ENCODE results near the gene NUDT14. TPM values are rescaled to one million over a fixed set of nuclear protein-coding genes. Genes with fewer than 3 reads are reported as not detected.

The NUDT14 gene
- total and polyA plus RNA-seq, 12 donors = 15.1 to 33.9 (median 29.6) TPM

GRCh38 chr14:105160776-105161175, 20.3 kb downstream of the NUDT14 start:
- Histone ChIP-seq H3K4me1 (peaks cover 0 to 46% (median 15%) of the 10 kb centered on the region in 9 donors), H3K4me3 (no peak overlapping the region), H3K36me3 (peaks cover 0 to 1% (median 0%) of the 10 kb centered on the region in 9 donors), H3K27me3 (no peaks in the 10 kb centered on the region), H3K27ac (no peak overlapping the region), H3K9me3 (no peaks in the 10 kb centered on the region)
- 83 to 91% methylated on average over 12 of the region's 12 CpGs for WGBS, 2 donors
- no peak for DNase-seq
- TF ChIP-seq, protein P1, sequence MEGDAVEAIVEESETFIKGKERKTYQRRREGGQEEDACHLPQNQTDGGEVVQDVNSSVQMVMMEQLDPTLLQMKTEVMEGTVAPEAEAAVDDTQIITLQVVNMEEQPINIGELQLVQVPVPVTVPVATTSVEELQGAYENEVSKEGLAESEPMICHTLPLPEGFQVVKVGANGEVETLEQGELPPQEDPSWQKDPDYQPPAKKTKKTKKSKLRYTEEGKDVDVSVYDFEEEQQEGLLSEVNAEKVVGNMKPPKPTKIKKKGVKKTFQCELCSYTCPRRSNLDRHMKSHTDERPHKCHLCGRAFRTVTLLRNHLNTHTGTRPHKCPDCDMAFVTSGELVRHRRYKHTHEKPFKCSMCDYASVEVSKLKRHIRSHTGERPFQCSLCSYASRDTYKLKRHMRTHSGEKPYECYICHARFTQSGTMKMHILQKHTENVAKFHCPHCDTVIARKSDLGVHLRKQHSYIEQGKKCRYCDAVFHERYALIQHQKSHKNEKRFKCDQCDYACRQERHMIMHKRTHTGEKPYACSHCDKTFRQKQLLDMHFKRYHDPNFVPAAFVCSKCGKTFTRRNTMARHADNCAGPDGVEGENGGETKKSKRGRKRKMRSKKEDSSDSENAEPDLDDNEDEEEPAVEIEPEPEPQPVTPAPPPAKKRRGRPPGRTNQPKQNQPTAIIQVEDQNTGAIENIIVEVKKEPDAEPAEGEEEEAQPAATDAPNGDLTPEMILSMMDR (IDR thresholded peaks at IDR 0.05) = no peak
- ATAC-seq = no peak
- intact Hi-C loops (cut with DNase I) = loop anchor here in 2 of 10 donors (5.0 to 10.0 kb wide), 2 partner anchors 66 to 68 kb away; no protein-coding TSS in a partner anchor

- no peaks in the 10 kb centered on the region for H3K9me3 ChIP-seq
- DNase-seq (no peak), ATAC-seq (no peak)
- peaks cover 0 to 9% (median 0%) of the 10 kb centered on the region in 9 donors for H3K36me3 ChIP-seq
- TF ChIP-seq, protein P1 (IDR thresholded peaks at IDR 0.05) = no peak
- no peaks in the 10 kb centered on the region for H3K27me3 ChIP-seq
- no peak overlapping the region for H3K4me3 ChIP-seq
- no peak overlapping the region for H3K27ac ChIP-seq
- peaks cover 0 to 42% (median 10%) of the 10 kb centered on the region in 9 donors for H3K4me1 ChIP-seq
- 88 to 90% methylated on average over 14 of the region's 14 CpGs for WGBS, 2 donors
- intact Hi-C loops (cut with DNase I) = no loop called here
These were observed 21.8 kb downstream of the NUDT14 start for GRCh38 chr14:105159344-105159743.

- WGBS, 2 donors = 77 to 84% methylated on average over 12 of the region's 12 CpGs
These were observed 22.3 kb downstream of the NUDT14 start for GRCh38 chr14:105158794-105159193.

GRCh38 chr14:105157872-105158271, 23.2 kb downstream of the NUDT14 start:
- intact Hi-C loops (cut with DNase I) = no loop called here
- WGBS, 2 donors = 92 to 93% methylated on average over 15 of the region's 15 CpGs
- Histone ChIP-seq H3K36me3 (peaks cover 0 to 9% (median 0%) of the 10 kb centered on the region in 9 donors), H3K9me3 (no peaks in the 10 kb centered on the region), H3K4me3 (no peak overlapping the region), H3K27me3 (no peaks in the 10 kb centered on the region), H3K27ac (no peak overlapping the region), H3K4me1 (peaks cover 0 to 43% (median 22%) of the 10 kb centered on the region in 9 donors)
- DNase-seq = no peak
- ATAC-seq = no peak
- TF ChIP-seq, protein P1 (IDR thresholded peaks at IDR 0.05) = no peak

More at GRCh38 chr14:105158794-105159193, 22.3 kb downstream of the NUDT14 start:
- ATAC-seq (no peak), DNase-seq (no peak)
- intact Hi-C loops (cut with DNase I) = no loop called here
- Histone ChIP-seq H3K9me3 (no peaks in the 10 kb centered on the region), H3K27me3 (no peaks in the 10 kb centered on the region), H3K4me1 (peaks cover 0 to 42% (median 16%) of the 10 kb centered on the region in 9 donors), H3K4me3 (no peak overlapping the region), H3K27ac (no peak overlapping the region), H3K36me3 (peaks cover 0 to 9% (median 0%) of the 10 kb centered on the region in 9 donors)
- TF ChIP-seq, protein P1 (IDR thresholded peaks at IDR 0.05) = no peak
